Esophagus squamous epithelium (tissue), 5 donors: ENCODE measurements around the gene ATP11A. TPM values are rescaled to one million over a fixed set of nuclear protein-coding genes. Genes with fewer than 3 reads are reported as not detected.

Source experiments
- DNase-seq: peaks from one replicate; lab custom pipeline; 2025; lab: John Stamatoyannopoulos, UW
- H3K27ac ChIP-seq, 4 donors: fragments of 200-600 bp; sonication (generic); one replicate each; pipeline ENCODE4 v1.5.1; 2016 to 2019; ENCODE audit warnings: mild to moderate bottlenecking in 1 of 4
- H3K27me3 ChIP-seq, 4 donors: fragments of 200-600 bp; sonication (generic); 1 replicate in 3 of 4; 2 replicates in 1 of 4; pipeline versions ENCODE4 v1.5.1 to v1.6.0; 2017 to 2021; ENCODE audit warnings: antibody characterized with exemption in 1 of 4
- H3K36me3 ChIP-seq, 3 donors: fragments of 200-600 bp; sonication (generic); one replicate each; pipeline ENCODE4 v1.5.1; 2016 to 2019
- H3K4me1 ChIP-seq, 3 donors: fragments of 200-600 bp; sonication (generic); one replicate each; pipeline ENCODE4 v1.5.1; 2017 to 2019
- H3K4me3 ChIP-seq, 4 donors: fragments of 200-600 bp; sonication (generic); 1 replicate in 3 of 4; 2 replicates in 1 of 4; pipeline ENCODE4 v1.5.1; 2016 to 2019; ENCODE audit warnings: mild to moderate bottlenecking in 2 of 4, moderate library complexity in 1 of 4
- H3K9me3 ChIP-seq, 3 donors: fragments of 200-600 bp; sonication (generic); one replicate each; pipeline ENCODE4 v1.5.1; 2016 to 2019
- CTCF ChIP-seq, 6 experiments: fragments of 450-650 bp in 4 of 6; fragments of 200-600 bp in 2 of 6; sonication (generic) in 2 of 6; IDR thresholded peaks; one replicate each; pipeline ENCODE4 v1.5.1; 2016 to 2019; ENCODE audit warnings: antibody characterized with exemption in 6 of 6, mild to moderate bottlenecking in 4 of 6, moderate library complexity in 4 of 6
- POLR2A ChIP-seq, 4 donors: fragments of 450-650 bp; IDR thresholded peaks; one replicate each; pipeline ENCODE4 v1.6.1; 2017; ENCODE audit warnings: antibody characterized with exemption in 4 of 4, mild to moderate bottlenecking in 4 of 4, moderate library complexity in 3 of 4
- WGBS, 2 donors: methylation state at CpG; one replicate each; pipeline ENCODE4 v1.1.5; 2018; 5-methylcytosine and 5-hydroxymethylcytosine counted together
- intact Hi-C: fragments of 100-400 bp; cut with DNase I; formaldehyde crosslinking; loops from one replicate; pipeline ENCODE4 v1.15.0; 2022
- total RNA-seq, 4 donors: library from RNA; depleted of rRNA; stranded (reverse); fragments of >200 nt; gene quantifications; one replicate each; pipeline ENCODE4 v1.1.0, GENCODE V29; 2016
- donor health status: DM: yes; HTN: yes; CAD: no.

Gene ATP11A
- total RNA-seq, 4 donors from 2014 or later: 9.6 to 20.0 (median 16.1) TPM

GRCh38 chr13:112731667-112732616 lies 42.1 kb downstream of the ATP11A start:
- intact Hi-C loops: no loop called here
- Histone ChIP-seq H3K36me3 (peaks cover 0 to 4% (median 0%) of the 10 kb centered on the region in 3 donors), H3K9me3 (no peaks in the 10 kb centered on the region), H3K27ac (no peak overlapping the region), H3K27me3 (no peaks in the 10 kb centered on the region), H3K4me3 (no peak overlapping the region), H3K4me1 (peaks cover 0 to 5% (median 0%) of the 10 kb centered on the region in 3 donors)
- DNase-seq: no peak
- WGBS, 2 donors: 90 to 92% methylated on average over 12 to 15 of the region's 20 CpGs
- no peak for TF ChIP-seq POLR2A (IDR thresholded peaks at IDR 0.05)
- TF ChIP-seq CTCF (IDR thresholded peaks at IDR 0.05): no peak

GRCh38 chr13:112732679-112733078 lies 42.8 kb downstream of the ATP11A start:
- 78 to 91% methylated on average over 10 of the region's 10 CpGs for WGBS, 2 donors
- TF ChIP-seq CTCF (IDR thresholded peaks at IDR 0.05) (no peak), POLR2A (IDR thresholded peaks at IDR 0.05) (no peak)
- intact Hi-C loops: no loop called here

GRCh38 chr13:112733112-112733511 lies 43.3 kb downstream of the ATP11A start:
- DNase-seq: no peak
- H3K27ac ChIP-seq: no peak overlapping the region
- intact Hi-C loops: no loop called here
- TF ChIP-seq CTCF (IDR thresholded peaks at IDR 0.05): no peak
- no peak for TF ChIP-seq POLR2A (IDR thresholded peaks at IDR 0.05)
- no peaks in the 10 kb centered on the region for H3K4me1 ChIP-seq
- H3K4me3 ChIP-seq: no peak overlapping the region
- peaks cover 0 to 4% (median 0%) of the 10 kb centered on the region in 3 donors for H3K36me3 ChIP-seq
- no peaks in the 10 kb centered on the region for H3K27me3 ChIP-seq
- H3K9me3 ChIP-seq: no peaks in the 10 kb centered on the region
- WGBS, 2 donors: 88 to 94% methylated on average over 6 of the region's 6 CpGs

More at GRCh38 chr13:112732679-112733078, 42.8 kb downstream of the ATP11A start:
- H3K36me3 ChIP-seq: peaks cover 0 to 4% (median 0%) of the 10 kb centered on the region in 3 donors
- DNase-seq: no peak
- no peak overlapping the region for H3K4me3 ChIP-seq
- H3K9me3 ChIP-seq: no peaks in the 10 kb centered on the region
- H3K4me1 ChIP-seq: no peaks in the 10 kb centered on the region
- H3K27me3 ChIP-seq: no peaks in the 10 kb centered on the region
- H3K27ac ChIP-seq: no peak overlapping the region

GRCh38 chr13:112733661-112734379 lies 44.0 kb downstream of the ATP11A start:
- intact Hi-C loops: no loop called here
- H3K27ac ChIP-seq: no peak overlapping the region
- no peaks in the 10 kb centered on the region for H3K9me3 ChIP-seq
- DNase-seq: no peak
- H3K4me1 ChIP-seq: no peaks in the 10 kb centered on the region
- H3K4me3 ChIP-seq: no peak overlapping the region
- 42 to 76% methylated on average over 4 to 5 of the region's 7 CpGs for WGBS, 2 donors
- TF ChIP-seq POLR2A (IDR thresholded peaks at IDR 0.05): no peak
- no peak for TF ChIP-seq CTCF (IDR thresholded peaks at IDR 0.05)
- no peaks in the 10 kb centered on the region for H3K27me3 ChIP-seq
- peaks cover 0 to 4% (median 0%) of the 10 kb centered on the region in 3 donors for H3K36me3 ChIP-seq
